HL-60/S4 treated with retinoic acid at 250 ng/mL for 4 days and 3 days (cell line): ENCODE results near the gene SEPTIN10.

ENCODE experiments used
- in situ Hi-C: fragments of 300-500 bp; cut with MboI; formaldehyde crosslinking; loops from 2 replicates; pipeline ENCODE4 v1.7.0; 2022; ENCODE audit warnings: low sequenced_read_pairs

SEPTIN10 gene

DNA sequence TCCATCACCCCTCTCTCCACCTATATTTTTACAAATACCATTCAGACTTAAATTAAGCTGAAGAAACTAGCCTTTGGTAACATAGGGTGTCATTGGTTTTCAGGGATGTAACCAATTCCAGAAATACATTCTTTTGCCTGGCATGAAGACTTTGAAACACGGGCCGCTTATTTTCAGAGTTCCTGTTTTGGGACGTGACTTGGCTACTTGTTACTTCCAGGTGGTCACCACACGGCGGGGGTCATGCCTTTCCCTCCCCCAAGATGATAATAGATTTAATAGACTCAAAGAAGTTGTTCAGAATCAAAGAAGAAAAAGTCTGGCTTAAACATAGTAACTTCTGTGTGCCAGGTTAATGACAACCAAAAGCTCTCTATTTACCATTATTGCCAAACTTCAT is 110.6 kb downstream of the SEPTIN10 start:
- in situ Hi-C loops = loop anchor here (10.0 kb wide), 1 partner anchor 368 kb away; no protein-coding TSS in a partner anchor

DNA sequence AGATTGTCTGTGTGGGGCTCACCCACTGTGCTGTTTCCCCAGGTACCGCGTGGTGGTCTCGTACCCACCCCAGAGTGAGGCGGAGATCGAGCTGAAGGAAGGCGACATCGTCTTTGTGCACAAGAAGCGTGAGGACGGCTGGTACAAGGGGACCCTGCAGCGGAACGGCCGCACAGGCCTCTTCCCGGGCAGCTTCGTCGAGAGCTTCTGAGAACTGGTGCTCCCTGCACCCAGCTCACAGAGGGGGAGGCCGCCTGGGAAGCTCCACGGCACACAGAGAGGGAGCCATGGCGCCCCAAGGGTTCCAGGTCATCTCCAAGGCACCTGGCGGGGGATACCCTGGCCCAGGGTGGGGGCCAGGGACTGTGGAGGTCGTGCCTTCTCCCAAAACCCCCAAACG is 112.3 kb downstream of the SEPTIN10 start:
- in situ Hi-C loops = loop anchor here (10.0 kb wide), 1 partner anchor 367 kb away; no protein-coding TSS in a partner anchor

DNA sequence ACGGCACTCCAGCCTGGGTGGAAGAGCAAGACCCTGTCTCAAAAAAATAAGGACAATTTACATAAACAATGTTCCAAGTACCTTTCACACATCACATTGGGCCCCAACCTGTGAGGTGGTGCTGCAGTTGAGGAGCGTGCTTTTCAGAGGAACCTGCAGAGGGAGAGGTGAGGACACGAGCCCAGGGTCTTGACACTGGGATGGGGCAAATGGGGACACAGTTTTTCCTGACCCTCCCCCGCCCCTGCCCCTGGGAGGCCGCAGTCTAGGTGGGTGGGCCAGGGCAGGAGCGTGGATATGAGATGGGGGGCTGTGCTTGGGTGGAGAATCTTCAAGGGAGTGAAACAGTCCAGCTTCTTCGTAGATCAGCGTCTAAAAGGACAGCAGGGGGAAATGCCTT is 112.9 kb downstream of the SEPTIN10 start:
- in situ Hi-C loops = loop anchor here (10.0 kb wide), 1 partner anchor 366 kb away; no protein-coding TSS in a partner anchor

DNA sequence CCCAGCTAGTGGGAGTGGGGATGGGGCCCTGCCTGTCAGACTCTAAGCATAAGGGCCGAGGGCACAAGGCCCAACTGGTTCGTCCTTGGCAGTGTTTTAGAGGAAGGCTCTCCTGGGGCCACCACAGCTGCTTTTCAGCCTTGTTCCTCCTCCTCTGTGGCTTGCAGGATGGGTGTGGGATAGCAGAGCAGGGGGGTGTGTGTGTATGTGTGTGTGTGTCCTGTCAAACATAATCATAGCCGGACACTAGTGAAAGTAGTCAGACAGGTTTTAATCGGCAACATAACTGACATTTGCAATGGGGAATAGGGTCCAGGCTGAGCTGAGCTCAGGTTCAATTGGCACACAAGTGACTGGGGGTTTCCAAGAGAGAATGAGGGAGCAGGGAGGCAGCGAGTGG is 114.2 kb downstream of the SEPTIN10 start:
- in situ Hi-C loops = no loop called here

DNA sequence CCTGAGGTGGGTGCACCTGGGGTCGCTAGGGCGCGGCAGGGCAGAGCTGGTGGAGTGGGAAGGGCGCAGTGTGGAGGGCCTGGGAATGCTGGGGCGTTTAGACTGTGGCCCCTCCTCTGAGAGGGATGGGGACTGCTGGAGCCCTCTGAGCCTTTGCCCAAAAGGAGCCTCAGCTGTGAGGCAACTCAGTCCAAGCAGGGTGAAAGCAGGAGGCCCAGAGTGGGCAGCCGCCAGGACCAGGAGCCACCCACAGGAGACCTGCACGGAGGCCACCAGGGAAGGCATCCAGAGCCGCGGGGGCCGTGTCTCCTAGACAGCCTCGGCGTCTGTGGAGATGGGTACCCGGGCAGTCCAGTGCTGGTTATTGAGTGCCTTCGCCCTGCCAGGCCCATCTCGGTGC is 114.9 kb downstream of the SEPTIN10 start:
- in situ Hi-C loops = no loop called here

DNA sequence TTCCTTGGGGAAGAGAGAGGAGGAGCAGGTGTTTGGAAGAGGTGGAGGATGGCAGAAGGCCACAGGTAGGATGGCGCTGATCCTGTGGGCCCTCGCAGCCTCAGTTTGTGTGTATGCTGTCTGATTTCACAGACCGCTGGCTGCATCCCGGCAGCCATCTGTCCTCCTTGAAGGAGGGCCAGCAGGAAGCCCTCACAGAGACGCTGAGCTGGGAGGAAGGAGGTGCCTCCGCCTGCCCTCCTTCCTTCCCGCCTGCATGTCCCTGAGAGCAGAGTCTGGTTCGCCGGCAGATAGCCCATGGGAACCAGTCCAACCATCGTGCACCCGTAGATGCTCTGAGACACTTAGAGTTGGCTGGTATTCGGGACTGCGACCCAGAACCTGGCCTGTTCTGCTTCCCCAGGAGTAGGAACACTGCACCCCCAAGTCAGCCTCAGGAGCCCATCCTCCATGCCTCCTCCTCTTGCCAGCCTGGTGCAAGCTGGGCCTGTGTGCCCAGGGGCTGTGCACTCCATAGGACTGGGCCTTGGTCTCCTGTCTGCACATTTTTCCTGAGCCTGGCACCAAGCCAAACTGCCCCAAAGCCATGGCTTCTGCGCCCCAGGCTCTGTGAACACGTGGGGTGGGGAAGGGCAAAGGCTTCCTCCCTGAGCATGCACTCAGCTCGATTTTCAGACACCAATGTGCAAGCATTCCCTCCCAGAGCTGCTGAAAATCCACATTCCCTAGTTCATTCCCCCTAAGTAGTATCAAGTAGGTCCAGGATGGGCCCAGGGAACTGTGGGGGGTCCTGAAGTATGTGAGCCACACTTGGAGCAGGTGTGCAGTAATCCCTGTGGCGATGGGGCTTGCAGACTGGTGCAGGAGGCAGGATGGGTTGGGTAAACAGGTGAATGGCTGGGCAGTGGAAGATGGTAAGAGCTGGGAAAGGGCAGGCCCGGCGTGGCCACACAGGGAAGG is 115.6 kb downstream of the SEPTIN10 start:
- in situ Hi-C loops = no loop called here

DNA sequence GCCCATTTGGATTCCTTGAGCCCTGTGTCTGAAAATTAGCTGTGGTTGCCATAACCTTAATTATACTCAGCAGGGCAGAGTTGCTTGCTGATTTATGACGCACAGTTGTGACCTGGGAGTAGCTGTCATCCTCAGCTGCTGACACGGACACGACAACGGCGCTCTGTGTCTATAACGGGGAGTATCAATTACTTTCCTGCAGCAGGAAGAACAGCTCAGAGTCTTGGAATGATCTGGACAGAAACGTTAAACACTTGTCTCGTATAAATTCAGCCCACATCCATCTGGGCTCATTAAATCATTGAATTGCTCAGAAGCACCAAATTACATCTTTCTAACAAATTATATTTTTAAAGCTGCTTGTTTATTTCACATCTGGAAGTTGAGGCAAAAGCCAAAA is 116.3 kb downstream of the SEPTIN10 start:
- in situ Hi-C loops = no loop called here

DNA sequence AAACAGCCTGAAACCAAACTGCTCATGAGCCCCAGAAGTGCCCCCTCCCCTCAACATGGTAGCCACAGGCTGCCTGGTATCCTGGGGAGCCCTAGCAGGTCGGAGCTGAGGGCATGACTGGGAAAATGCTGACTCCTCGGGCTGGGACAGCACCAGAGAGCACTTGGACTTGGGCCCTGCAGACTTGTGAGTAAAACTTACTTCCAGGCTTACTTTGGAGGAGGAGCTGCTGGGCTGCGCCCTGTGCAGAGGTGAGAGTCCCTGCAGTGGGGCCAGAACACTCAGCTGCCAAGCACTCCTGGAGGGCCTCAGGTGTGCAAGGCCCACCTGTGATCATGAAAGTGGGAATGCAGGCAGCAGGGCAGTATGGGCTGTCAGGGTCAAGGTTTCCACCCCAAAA is 119.4 kb downstream of the SEPTIN10 start:
- in situ Hi-C loops = no loop called here

DNA sequence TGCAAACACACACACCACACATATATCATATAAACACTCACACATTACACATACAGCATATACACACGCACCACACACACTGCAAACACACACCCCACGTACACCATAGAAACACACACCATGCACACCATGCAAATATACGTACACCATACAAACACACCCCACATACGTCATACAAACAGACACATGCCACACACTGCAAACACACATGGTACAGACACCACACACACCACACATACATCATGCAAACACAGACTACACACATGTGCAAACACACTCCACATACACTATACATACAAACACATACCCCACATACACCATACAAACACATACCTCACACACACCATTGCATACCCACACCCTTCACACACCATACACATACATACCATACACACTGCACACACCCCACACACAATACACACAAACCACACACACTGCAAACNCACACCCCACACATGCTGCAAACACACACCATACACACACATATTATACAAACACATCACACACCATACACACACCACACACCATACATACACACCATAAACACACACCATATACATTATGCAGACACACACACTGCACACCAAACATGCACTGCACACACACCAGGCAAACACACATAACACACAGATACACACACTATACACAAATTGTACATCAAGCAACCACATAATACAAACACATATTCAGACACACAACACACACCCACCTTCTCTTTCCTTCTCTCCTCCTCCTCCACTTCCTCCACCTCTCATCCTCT is 120.4 kb downstream of the SEPTIN10 start:
- in situ Hi-C loops = no loop called here
